ENCODE measurements around the gene PPP1R7. TPM values are rescaled to one million over a fixed set of nuclear protein-coding genes. Genes with fewer than 3 reads are reported as not detected.

The PPP1R7 gene
- total and polyA plus RNA-seq, 9 of the 15 experiments (the other 6 are each of a cell fraction or from before 2014, with no cell fraction given): 37.5 to 75.0 (median 50.5) TPM

DNA sequence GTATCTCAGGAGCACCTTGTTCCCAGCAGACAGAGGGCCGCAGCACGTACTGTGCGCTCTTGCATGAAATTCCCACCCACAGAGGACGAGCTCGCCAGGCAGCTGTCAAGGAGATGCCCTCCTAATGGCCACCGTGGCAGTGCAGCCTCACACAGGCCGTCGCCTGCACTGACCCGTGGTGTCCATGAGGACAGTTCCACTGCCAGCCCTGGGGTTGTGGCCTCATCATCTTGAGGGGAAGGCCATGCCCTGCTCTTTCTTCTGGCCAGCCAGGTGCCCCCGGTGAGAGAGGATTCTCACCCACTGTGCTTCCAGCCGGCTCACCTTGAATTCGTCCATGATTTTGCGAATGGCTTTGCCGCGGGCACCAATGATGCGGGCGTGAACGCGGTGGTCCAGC, 80.2 kb downstream of the PPP1R7 start (continued):
- TF ChIP-seq, protein P1, sequence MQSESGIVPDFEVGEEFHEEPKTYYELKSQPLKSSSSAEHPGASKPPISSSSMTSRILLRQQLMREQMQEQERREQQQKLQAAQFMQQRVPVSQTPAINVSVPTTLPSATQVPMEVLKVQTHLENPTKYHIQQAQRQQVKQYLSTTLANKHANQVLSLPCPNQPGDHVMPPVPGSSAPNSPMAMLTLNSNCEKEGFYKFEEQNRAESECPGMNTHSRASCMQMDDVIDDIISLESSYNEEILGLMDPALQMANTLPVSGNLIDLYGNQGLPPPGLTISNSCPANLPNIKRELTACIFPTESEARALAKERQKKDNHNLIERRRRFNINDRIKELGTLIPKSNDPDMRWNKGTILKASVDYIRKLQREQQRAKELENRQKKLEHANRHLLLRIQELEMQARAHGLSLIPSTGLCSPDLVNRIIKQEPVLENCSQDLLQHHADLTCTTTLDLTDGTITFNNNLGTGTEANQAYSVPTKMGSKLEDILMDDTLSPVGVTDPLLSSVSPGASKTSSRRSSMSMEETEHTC (IDR thresholded peaks at IDR 0.05): no peak
- TF ChIP-seq ZNF77 (CRISPR knock-in tag; IDR thresholded peaks at IDR 0.05) (no peak), BCOR (IDR thresholded peaks at IDR 0.05) (no peak), ZNF445 (CRISPR knock-in tag; IDR thresholded peaks at IDR 0.05; ENCODE audit: low read depth) (no peak)
- TF ChIP-seq, protein P2, sequence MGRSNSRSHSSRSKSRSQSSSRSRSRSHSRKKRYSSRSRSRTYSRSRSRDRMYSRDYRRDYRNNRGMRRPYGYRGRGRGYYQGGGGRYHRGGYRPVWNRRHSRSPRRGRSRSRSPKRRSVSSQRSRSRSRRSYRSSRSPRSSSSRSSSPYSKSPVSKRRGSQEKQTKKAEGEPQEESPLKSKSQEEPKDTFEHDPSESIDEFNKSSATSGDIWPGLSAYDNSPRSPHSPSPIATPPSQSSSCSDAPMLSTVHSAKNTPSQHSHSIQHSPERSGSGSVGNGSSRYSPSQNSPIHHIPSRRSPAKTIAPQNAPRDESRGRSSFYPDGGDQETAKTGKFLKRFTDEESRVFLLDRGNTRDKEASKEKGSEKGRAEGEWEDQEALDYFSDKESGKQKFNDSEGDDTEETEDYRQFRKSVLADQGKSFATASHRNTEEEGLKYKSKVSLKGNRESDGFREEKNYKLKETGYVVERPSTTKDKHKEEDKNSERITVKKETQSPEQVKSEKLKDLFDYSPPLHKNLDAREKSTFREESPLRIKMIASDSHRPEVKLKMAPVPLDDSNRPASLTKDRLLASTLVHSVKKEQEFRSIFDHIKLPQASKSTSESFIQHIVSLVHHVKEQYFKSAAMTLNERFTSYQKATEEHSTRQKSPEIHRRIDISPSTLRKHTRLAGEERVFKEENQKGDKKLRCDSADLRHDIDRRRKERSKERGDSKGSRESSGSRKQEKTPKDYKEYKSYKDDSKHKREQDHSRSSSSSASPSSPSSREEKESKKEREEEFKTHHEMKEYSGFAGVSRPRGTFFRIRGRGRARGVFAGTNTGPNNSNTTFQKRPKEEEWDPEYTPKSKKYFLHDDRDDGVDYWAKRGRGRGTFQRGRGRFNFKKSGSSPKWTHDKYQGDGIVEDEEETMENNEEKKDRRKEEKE (IDR thresholded peaks at IDR 0.05; ENCODE audit: borderline replicate concordance in 1 of 2, control insufficient read depth in 1 of 2, low read depth in 2 of 2, low read length in 1 of 2): no peak

Data from K562 (cell line).